CD8-positive, alpha-beta memory T cell (primary cell): ENCODE data around the gene FAM131A. TPM values are rescaled to one million over a fixed set of nuclear protein-coding genes. Genes with fewer than 3 reads are reported as not detected.

ENCODE experiments used
- CTCF ChIA-PET: fragments of 350-600 bp; sonication (Branson Sonifier 250); formaldehyde crosslinking; loops from one replicate; lab custom pipeline; 2021; ENCODE audit warnings: antibody characterized with exemption; lab: Charles Lee
- POLR2A ChIA-PET: fragments of 350-600 bp; sonication (Branson Sonifier 250); formaldehyde crosslinking; loops from one replicate; lab custom pipeline; 2021; ENCODE audit warnings: antibody characterized with exemption; lab: Charles Lee
- DNase-seq, 5 donors: peaks; one replicate each; pipeline versions ENCODE4 v3.0.0 to v3.0.0-alpha.2; 2020 to 2022; ENCODE audit warnings: mixed read lengths in 1 of 5
- H3K27ac ChIP-seq: one replicate; pipeline ENCODE4 v1.7.0; 2013; ENCODE audit warnings: low read depth, mild to moderate bottlenecking, low read length, moderate library complexity
- H3K27me3 ChIP-seq: 2 replicates; pipeline ENCODE4 v1.7.0; 2013; ENCODE audit warnings: low read length, mild to moderate bottlenecking; ENCODE audit not compliant: insufficient read depth, poor library complexity, severe bottlenecking
- H3K36me3 ChIP-seq: 2 replicates; pipeline ENCODE4 v1.7.0; 2013; ENCODE audit warnings: mild to moderate bottlenecking, low read length, moderate library complexity; ENCODE audit not compliant: insufficient read depth
- H3K4me1 ChIP-seq: 2 replicates; pipeline ENCODE4 v1.7.0; 2013; ENCODE audit warnings: mild to moderate bottlenecking, low read length, moderate library complexity; ENCODE audit not compliant: insufficient read depth
- H3K4me3 ChIP-seq: 2 replicates; pipeline ENCODE4 v1.7.0; 2013; ENCODE audit warnings: mild to moderate bottlenecking, low read length
- H3K9me3 ChIP-seq: 2 replicates; pipeline ENCODE4 v1.7.0; 2013; ENCODE audit warnings: mild to moderate bottlenecking, low read length
- H3K27ac Mint-ChIP-seq, 8 donors: one replicate each; pipeline ENCODE4 v1.8.0; 2020 to 2021; ENCODE audit warnings: mixed read lengths in 8 of 8, mild to moderate bottlenecking in 6 of 8, inconsistent platforms in 3 of 8, moderate library complexity in 3 of 8
- H3K27me3 Mint-ChIP-seq, 2 donors: one replicate each; pipeline ENCODE4 v1.8.0; 2020 to 2021; ENCODE audit warnings: mixed read lengths in 2 of 2, mild to moderate bottlenecking in 1 of 2, moderate library complexity in 1 of 2
- H3K36me3 Mint-ChIP-seq, 3 donors: one replicate each; pipeline ENCODE4 v1.8.0; 2020 to 2021; ENCODE audit warnings: mixed read lengths in 3 of 3, inconsistent platforms in 1 of 3, mild to moderate bottlenecking in 1 of 3
- H3K4me1 Mint-ChIP-seq, 3 donors: one replicate each; pipeline ENCODE4 v1.8.0; 2020 to 2021; ENCODE audit warnings: mixed read lengths in 3 of 3, inconsistent platforms in 1 of 3, mild to moderate bottlenecking in 1 of 3
- H3K4me3 Mint-ChIP-seq, 7 donors: one replicate each; pipeline ENCODE4 v1.8.0; 2020 to 2021; ENCODE audit warnings: mixed read lengths in 7 of 7, mild to moderate bottlenecking in 6 of 7, moderate library complexity in 4 of 7, inconsistent platforms in 2 of 7
- H3K9me3 Mint-ChIP-seq, 5 donors: one replicate each; pipeline ENCODE4 v1.8.0; 2020 to 2022; ENCODE audit warnings: mixed read lengths in 5 of 5, mild to moderate bottlenecking in 3 of 5, moderate library complexity in 2 of 5, inconsistent platforms in 1 of 5
- polyA plus RNA-seq: library from polyadenylated mRNA; unstranded; fragments of 300-500 nt; fragmentation: Illumina TruSeq; gene quantifications from one replicate; pipeline ENCODE4 v1.2.3, GENCODE V29; 2021
- total RNA-seq, 2 experiments: library from RNA; stranded (reverse); gene quantifications; one replicate each; pipeline ENCODE4 v1.2.3, GENCODE V29; 2021

Gene FAM131A
- total and polyA plus RNA-seq, 3 experiments from 2014 or later: 2.2 to 2.4 (median 2.2) TPM

DNA sequence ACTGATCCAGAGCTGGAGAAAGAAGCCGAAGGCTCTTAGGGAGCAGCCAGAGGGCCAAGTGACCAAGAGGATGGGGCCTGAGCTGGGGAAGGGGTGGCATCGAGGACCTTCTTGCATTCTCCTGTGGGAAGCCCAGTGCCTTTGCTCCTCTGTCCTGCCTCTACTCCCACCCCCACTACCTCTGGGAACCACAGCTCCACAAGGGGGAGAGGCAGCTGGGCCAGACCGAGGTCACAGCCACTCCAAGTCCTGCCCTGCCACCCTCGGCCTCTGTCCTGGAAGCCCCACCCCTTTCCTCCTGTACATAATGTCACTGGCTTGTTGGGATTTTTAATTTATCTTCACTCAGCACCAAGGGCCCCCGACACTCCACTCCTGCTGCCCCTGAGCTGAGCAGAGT is 52.0 kb downstream of the FAM131A start:
- no peaks in the 10 kb centered on the region for H3K36me3 ChIP-seq
- Mint-ChIP-seq H3K9me3 (no peaks in the 10 kb centered on the region), H3K27ac (no peak overlapping the region), H3K27me3 (peaks cover 17 to 40% of the 10 kb centered on the region in 2 donors), H3K36me3 (no peaks in the 10 kb centered on the region), H3K4me3 (no peak overlapping the region), H3K4me1 (no peaks in the 10 kb centered on the region)
- no peak overlapping the region for H3K4me3 ChIP-seq
- no peaks in the 10 kb centered on the region for H3K4me1 ChIP-seq
- no peaks in the 10 kb centered on the region for H3K9me3 ChIP-seq
- no peaks in the 10 kb centered on the region for H3K27me3 ChIP-seq
- ChIA-PET CTCF (interaction anchor here (2.0 kb wide), 1 partner anchor 18 kb away, joined by 5 read pairs; no protein-coding TSS in a partner anchor), POLR2A (no interaction called here)
- H3K27ac ChIP-seq: no peak overlapping the region
- DNase-seq: no peak

DNA sequence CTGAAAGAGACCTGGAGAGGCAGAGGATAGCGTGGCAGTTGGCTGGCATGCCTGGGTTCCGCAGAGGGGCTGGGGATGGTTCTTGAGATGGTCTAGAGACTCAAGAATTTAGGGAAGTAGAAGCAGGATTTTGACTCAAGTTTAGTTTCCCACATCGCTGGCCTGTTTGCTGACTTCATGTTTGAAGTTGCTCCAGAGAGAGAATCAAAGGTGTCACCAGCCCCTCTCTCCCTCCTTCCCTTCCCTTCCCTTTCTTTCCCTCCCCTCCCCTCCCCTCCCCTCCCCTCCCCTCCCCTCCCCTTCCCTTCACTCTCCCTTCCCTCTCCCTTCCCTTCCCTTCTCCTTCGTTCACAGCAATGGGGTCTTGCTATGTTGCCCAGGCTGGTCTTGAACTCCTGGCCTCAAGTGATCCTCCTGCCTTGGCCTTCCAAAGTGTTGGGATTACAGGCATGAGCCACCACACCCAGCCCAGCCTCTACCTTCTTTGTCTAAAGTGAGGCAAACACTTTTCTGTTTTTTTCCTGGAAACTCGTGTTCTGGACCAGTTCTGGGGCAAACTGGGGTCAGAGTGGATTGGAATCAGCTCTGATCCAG is 52.6 kb downstream of the FAM131A start:
- Histone ChIP-seq H3K36me3 (no peaks in the 10 kb centered on the region), H3K4me3 (no peak overlapping the region), H3K4me1 (no peaks in the 10 kb centered on the region), H3K27ac (no peak overlapping the region), H3K9me3 (no peaks in the 10 kb centered on the region), H3K27me3 (no peaks in the 10 kb centered on the region)
- Mint-ChIP-seq H3K27me3 (peaks cover 17 to 34% of the 10 kb centered on the region in 2 donors), H3K36me3 (no peaks in the 10 kb centered on the region), H3K27ac (no peak overlapping the region), H3K4me3 (no peak overlapping the region), H3K9me3 (no peaks in the 10 kb centered on the region), H3K4me1 (no peaks in the 10 kb centered on the region)
- CTCF ChIA-PET: interaction anchor here (2.0 kb wide), 1 partner anchor 18 kb away, joined by 5 read pairs; no protein-coding TSS in a partner anchor
- POLR2A ChIA-PET: no interaction called here
- DNase-seq: no peak

DNA sequence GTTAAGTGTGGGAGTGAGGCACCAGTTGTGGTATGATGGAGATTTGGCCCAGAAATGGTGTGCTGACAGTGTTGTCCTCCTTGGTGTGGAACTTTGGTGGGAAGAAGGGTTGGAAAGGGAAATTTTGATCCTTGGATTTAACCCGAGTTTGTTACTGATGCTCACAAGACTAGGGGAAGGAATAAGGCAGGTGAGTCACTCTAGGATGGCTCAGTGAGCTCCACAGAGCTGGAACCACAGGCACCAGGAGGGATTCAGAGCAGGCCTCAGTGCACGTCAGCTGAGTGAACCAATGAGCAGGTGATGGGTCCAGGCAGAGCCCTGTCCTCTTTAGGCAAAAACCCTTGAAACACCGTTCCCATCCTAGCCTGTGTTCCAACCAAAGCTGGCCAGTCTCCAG is 53.9 kb downstream of the FAM131A start:
- no peak overlapping the region for H3K4me3 Mint-ChIP-seq
- H3K27ac Mint-ChIP-seq: no peak overlapping the region
- H3K4me3 ChIP-seq: no peak overlapping the region
- ChIA-PET CTCF (interaction anchor here (2.0 kb wide), 1 partner anchor 20 kb away, joined by 5 read pairs; no protein-coding TSS in a partner anchor), POLR2A (no interaction called here)
- no peaks in the 10 kb centered on the region for H3K27me3 ChIP-seq
- no peaks in the 10 kb centered on the region for H3K36me3 ChIP-seq
- no peaks in the 10 kb centered on the region for H3K36me3 Mint-ChIP-seq
- no peaks in the 10 kb centered on the region for H3K9me3 Mint-ChIP-seq
- DNase-seq: no peak
- no peak overlapping the region for H3K27ac ChIP-seq
- no peaks in the 10 kb centered on the region for H3K4me1 Mint-ChIP-seq
- no peaks in the 10 kb centered on the region for H3K9me3 ChIP-seq
- no peaks in the 10 kb centered on the region for H3K4me1 ChIP-seq
- peaks cover 17 to 25% of the 10 kb centered on the region in 2 donors for H3K27me3 Mint-ChIP-seq

DNA sequence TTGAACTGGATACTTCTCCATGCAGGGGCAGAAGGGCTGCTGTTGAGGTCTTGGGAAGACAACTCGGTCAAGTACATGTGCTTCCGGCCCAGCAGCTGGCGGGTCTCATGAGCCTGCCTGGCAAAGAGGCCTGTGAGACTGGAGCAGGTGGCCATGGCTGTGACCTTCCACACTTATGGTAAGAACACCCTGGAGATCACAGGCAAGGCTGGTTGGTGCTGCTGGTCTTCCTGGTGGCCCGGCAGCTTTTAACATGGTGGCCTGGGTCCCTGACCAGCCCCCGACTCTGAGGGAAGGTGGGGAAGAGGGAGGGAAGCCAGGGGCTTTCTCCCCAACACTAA is 57.9 kb downstream of the FAM131A start:
- H3K4me3 ChIP-seq: no peak overlapping the region
- no peak overlapping the region for H3K4me3 Mint-ChIP-seq
- no peaks in the 10 kb centered on the region for H3K9me3 ChIP-seq
- no peaks in the 10 kb centered on the region for H3K4me1 ChIP-seq
- POLR2A ChIA-PET: no interaction called here
- H3K36me3 ChIP-seq: no peaks in the 10 kb centered on the region
- H3K27ac Mint-ChIP-seq: peak overlapping the region in 1 of 8 donors; percentile 58
- no peaks in the 10 kb centered on the region for H3K9me3 Mint-ChIP-seq
- CTCF ChIA-PET: no interaction called here
- no peaks in the 10 kb centered on the region for H3K27me3 ChIP-seq
- no peaks in the 10 kb centered on the region for H3K36me3 Mint-ChIP-seq
- peak in 1 of 5 donors; percentile 21 for DNase-seq
- peaks cover 27 to 34% of the 10 kb centered on the region in 2 donors for H3K27me3 Mint-ChIP-seq
- no peak overlapping the region for H3K27ac ChIP-seq
- no peaks in the 10 kb centered on the region for H3K4me1 Mint-ChIP-seq

Other genes with a start within 250 kb of the FAM131A start
- gene HTR3E, start 240.5 kb upstream of the FAM131A start, total RNA-seq: not detected
- not detected for gene HTR3E, start 240.5 kb upstream of the FAM131A start, polyA plus RNA-seq
- gene EIF2B5, start 202.2 kb upstream of the FAM131A start, total RNA-seq: 10 to 100 TPM; 74.8 to 83.9 TPM
- gene EIF2B5, start 202.2 kb upstream of the FAM131A start, polyA plus RNA-seq: 51.6 TPM
- 10 to 100 TPM; 38.5 to 44.0 TPM for gene DVL3, start 182.2 kb upstream of the FAM131A start, total RNA-seq
- 15.4 TPM for gene DVL3, start 182.2 kb upstream of the FAM131A start, polyA plus RNA-seq
- 100 to 1,000 TPM; 268 to 270 TPM for gene AP2M1, start 162.7 kb upstream of the FAM131A start, total RNA-seq
- 265 TPM for gene AP2M1, start 162.7 kb upstream of the FAM131A start, polyA plus RNA-seq
- 10 to 100 TPM; 70.8 to 70.9 TPM for gene ABCF3, start 151.4 kb upstream of the FAM131A start, total RNA-seq
- gene ABCF3, start 151.4 kb upstream of the FAM131A start, polyA plus RNA-seq: 54.5 TPM
- under 1 TPM in 1 of 2 experiments, not detected in 1; 0.11 TPM for gene VWA5B2, start 108.0 kb upstream of the FAM131A start, total RNA-seq
- gene VWA5B2, start 108.0 kb upstream of the FAM131A start, polyA plus RNA-seq: not detected
- gene ALG3, start 88.6 kb upstream of the FAM131A start, total RNA-seq: 10 to 100 TPM; 59.4 to 61.4 TPM
- 73.2 TPM for gene ALG3, start 88.6 kb upstream of the FAM131A start, polyA plus RNA-seq
- gene EEF1AKMT4, start 87.9 kb upstream of the FAM131A start, total RNA-seq: 10 to 100 TPM; 13.2 to 14.5 TPM
- gene EEF1AKMT4, start 87.9 kb upstream of the FAM131A start, polyA plus RNA-seq: 5.3 TPM
- gene CAMK2N2, start 76.0 kb upstream of the FAM131A start, total RNA-seq: under 1 TPM; 0.66 to 0.77 TPM
- gene CAMK2N2, start 76.0 kb upstream of the FAM131A start, polyA plus RNA-seq: not detected
- gene ECE2, start 61.6 kb upstream of the FAM131A start, total RNA-seq: not detected
- gene ECE2, start 61.6 kb upstream of the FAM131A start, polyA plus RNA-seq: not detected
- gene PSMD2, start 38.4 kb upstream of the FAM131A start, total RNA-seq: 100 to 1,000 TPM; 334 to 342 TPM
- 211 TPM for gene PSMD2, start 38.4 kb upstream of the FAM131A start, polyA plus RNA-seq
- gene EIF4G1, start 23.0 kb upstream of the FAM131A start, total RNA-seq: 100 to 1,000 TPM; 693 to 694 TPM
- 46.2 TPM for gene EIF4G1, start 23.0 kb upstream of the FAM131A start, polyA plus RNA-seq
- 1 to 10 TPM; 6.3 to 7.3 TPM for gene CLCN2, start 24.0 kb downstream of the FAM131A start, total RNA-seq
- 0.54 TPM for gene CLCN2, start 24.0 kb downstream of the FAM131A start, polyA plus RNA-seq
- 100 to 1,000 TPM; 147 TPM for gene POLR2H, start 24.1 kb downstream of the FAM131A start, total RNA-seq
- gene POLR2H, start 24.1 kb downstream of the FAM131A start, polyA plus RNA-seq: 52.1 TPM
- not detected for gene THPO, start 40.6 kb downstream of the FAM131A start, total RNA-seq
- gene THPO, start 40.6 kb downstream of the FAM131A start, polyA plus RNA-seq: not detected
- gene CHRD, start 42.5 kb downstream of the FAM131A start, total RNA-seq: under 1 TPM in 1 of 2 experiments, not detected in 1; 0.04 TPM
- gene CHRD, start 42.5 kb downstream of the FAM131A start, polyA plus RNA-seq: not detected
- gene EPHB3, start 224.2 kb downstream of the FAM131A start, total RNA-seq: under 1 TPM in 1 of 2 experiments, not detected in 1; 0.04 TPM
- gene EPHB3, start 224.2 kb downstream of the FAM131A start, polyA plus RNA-seq: 0.31 TPM